HK-2 (cell line): Measurements from ENCODE around the gene CTRB2.
"Not testable (repeated sequence)": the region's sequence is repeated elsewhere in the genome, so short reads cannot be mapped to it uniquely, and the experiment has no call there.

Experiments used
- DNase-seq: peaks from one replicate; pipeline ENCODE4 v3.0.0-alpha.2; 2018; ENCODE audit not compliant: unreplicated experiment

Gene CTRB2

GRCh38 chr16:75205961-75206748 lies 806 bp downstream of the CTRB2 start:
- not testable (repeated sequence) for DNase-seq

GRCh38 chr16:75205438-75205837 lies 1.5 kb downstream of the CTRB2 start:
- not testable (repeated sequence) for DNase-seq

GRCh38 chr16:75204905-75205304 lies 2.1 kb downstream of the CTRB2 start:
- not testable (repeated sequence) for DNase-seq

DNA sequence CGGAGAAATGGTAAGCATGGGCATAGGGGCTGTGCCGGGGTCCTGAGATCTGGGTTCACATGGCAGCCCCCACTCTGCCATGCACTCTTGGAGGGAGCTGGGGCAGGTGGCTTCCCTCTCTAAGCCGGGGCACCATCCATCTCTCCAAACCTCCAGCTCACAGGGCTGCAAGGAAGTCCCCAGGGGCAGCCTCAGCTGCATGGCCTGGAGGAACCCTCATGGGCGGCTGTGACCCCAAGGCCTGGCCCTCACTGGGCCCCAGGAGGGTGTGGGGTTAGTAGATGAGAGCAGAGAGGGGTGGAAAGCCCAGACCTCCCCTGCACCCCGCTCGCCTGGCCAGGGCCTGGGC lies 2.6 kb downstream of the CTRB2 start:
- DNase-seq, result no peak

- DNase-seq, result no peak
Observed at GRCh38 chr16:75203667-75204409, 3.1 kb downstream of the CTRB2 start.

- no peak for DNase-seq
Observed at GRCh38 chr16:75203096-75203495, 3.9 kb downstream of the CTRB2 start.

DNA sequence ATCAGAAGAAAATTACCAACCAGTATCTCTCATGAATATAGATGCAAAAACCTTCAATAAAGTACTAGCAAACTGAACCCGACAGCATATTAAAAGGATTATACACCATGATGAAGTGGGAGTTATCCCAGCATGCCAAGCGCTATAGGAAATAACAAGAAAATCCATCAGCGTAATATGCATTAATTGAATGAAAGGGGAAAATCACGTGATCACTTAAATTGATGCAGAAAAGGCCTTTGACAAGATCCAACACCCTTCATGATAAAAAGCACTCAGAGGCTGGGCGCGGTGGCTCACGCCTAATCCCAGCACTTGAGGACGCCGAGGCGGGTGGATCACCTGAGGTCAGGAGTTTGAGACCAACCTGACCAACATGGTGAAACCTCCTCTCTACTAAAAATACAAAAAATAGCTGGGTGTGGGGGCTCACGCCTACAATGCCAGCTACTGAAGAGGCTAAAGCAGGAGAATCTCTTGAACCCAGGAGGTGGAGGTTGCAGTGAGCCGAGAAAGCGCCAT lies 4.8 kb downstream of the CTRB2 start:
- DNase-seq, result no peak

GRCh38 chr16:75198135-75198600 lies 8.8 kb downstream of the CTRB2 start:
- no peak for DNase-seq

GRCh38 chr16:75197522-75198134 lies 9.3 kb downstream of the CTRB2 start:
- DNase-seq, result no peak

DNA sequence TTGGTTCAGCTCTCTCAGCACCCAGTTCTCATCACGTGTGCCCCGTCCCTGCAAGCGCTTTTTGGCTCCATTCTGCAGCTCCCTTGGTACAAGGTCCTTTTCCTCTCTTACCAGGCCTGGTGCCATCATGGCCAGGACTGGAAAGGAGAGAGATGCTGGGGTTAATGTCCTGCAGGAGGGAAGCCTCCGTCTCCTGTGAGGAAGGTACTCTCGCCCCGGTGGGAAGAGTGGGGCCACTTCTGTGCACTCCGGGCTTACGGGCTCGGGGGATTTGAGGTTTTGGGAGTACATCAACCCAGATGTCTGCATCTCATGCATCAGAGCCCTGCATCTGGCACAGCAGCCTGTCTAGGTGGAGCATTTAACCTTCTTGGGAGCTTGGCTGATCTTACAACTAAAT lies 10.1 kb downstream of the CTRB2 start:
- DNase-seq, result no peak

GRCh38 chr16:75195811-75196790 lies 10.9 kb downstream of the CTRB2 start:
- DNase-seq, result no peak

- DNase-seq, result no peak
Observed at GRCh38 chr16:75193730-75194444, 13.1 kb downstream of the CTRB2 start.

DNA sequence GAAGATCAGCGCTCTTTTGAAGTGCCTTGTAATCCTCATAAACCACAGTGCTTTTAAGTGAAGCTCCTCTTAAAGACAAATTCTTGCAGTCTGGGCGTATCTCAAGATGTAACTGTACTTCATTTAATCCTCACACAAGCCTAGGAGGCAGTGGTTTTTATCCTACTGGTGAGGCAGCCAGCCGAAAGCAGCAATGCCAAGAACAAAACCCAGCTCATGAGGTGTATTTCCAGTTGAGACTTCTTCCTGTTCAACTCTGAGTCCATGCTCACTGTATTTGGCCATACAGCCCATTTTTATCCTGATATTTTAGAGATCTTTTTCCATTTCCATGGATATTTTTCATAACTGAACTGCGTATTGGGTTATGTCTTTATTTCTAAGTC lies 13.7 kb downstream of the CTRB2 start:
- DNase-seq, result no peak

GRCh38 chr16:75192606-75193264 lies 14.2 kb downstream of the CTRB2 start:
- no peak for DNase-seq

DNA sequence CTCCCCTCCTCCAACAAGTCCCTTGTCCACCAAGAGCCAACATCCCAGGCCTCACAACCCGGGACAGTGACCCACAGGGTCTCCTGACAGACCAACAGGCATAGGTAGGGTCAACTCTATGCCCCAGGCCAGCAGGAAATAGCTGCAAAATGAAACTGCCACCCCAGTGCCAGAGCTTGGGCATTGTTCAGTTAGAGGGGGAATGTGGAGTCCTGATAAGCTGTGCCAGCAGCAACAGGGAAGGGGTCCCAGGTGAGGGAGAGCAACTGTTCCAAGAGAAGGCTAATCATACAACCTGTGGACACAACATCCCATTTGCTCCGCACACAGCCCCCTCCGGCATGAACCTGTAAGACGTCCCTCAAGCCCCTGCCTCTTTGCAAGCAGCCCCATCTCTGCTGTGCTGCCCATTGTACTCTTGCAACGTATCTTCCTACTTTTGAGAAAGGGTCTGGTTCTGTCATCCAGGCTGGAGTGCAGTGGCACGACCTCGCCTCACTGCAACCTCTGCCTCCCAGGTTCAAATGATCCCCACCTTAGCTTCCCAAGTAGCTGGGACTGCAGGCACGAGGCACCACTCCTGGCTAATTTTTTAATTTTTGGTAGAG lies 17.2 kb downstream of the CTRB2 start:
- DNase-seq, result no peak

- no peak for DNase-seq
Observed at GRCh38 chr16:75188832-75189477, 18.0 kb downstream of the CTRB2 start.

GRCh38 chr16:75181630-75182029 lies 25.3 kb downstream of the CTRB2 start:
- no peak for DNase-seq

DNA sequence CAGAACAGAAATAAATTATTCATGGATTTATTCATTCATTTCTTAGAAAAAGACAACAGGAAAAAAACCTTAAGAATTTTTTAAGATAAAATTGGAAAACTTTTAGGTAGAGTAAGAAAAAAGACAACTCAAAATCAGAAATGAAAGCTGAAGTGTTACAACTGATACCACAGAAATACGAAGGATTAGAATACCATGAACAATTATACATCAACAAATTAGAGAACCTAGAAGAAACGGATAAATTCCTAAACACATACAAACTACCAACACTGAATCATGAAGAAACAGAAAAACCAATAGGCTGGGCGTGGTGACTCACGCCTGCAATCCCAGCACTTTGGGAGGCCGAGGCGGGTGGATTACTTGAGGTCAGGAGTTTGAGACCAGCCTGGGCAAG lies 27.8 kb downstream of the CTRB2 start:
- no peak for DNase-seq

DNA sequence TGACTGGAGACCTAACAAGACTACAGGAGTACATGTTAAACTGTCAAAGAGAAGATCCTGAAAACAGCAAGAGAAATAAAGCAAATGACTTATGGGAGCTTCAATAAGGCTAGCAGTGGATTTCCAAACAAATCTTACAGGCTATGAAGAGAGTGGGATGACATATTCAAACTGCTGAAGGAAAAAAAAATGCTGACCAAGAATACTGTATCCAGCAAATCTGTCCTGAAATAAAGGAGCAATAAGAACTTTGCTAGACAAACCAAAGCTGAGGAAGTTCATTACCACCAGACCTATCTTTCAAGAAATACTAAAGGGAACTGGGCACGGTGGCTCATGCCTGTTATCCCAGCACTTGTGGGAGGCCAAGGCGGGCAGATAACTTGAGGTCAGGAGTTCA lies 30.0 kb downstream of the CTRB2 start:
- no peak for DNase-seq
